ENCODE data around the gene CD86.

DNA sequence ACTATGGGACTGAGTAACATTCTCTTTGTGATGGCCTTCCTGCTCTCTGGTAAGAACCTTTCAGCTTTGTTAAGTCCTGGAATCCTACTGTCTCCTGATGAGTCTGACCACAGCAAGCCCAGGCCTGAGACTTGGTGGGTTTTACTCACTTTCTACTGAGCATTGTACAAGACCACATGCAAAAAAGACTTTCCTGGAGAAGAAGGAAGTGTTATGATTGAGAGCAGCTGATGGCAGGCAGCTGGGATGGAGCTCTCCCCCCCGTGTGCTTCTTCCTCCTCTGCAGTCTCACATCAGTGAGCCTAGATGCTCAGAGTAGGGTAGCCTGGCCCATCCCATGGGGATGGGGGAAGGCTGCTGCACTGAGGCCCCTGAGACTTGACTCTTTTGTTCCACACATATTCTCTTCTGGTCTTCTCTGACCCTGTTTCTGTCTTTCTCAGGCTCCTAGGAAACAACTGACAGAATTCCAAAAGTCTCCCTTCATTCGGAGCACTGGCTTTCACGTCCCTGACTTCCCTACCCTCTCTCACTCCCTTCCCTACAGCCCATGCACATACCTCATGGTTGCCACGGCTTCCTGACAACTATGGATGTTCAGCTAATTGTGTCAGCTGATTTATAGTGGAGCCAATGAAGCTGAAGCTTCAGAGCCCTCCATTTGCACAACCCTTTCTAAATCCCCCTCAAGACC is 36.6 kb downstream of the CD86 start:
- no peak for TF ChIP-seq CTCF (IDR thresholded peaks at IDR 0.05 in 4 of 5, conservative IDR thresholded peaks at IDR 0.05 in 1 of 5)
- TF ChIP-seq POLR2A (IDR thresholded peaks at IDR 0.05), result no peak

Measured in gastrocnemius medialis (tissue), 4 donors.